HG02642 (cell line): ENCODE results near the gene MZB1.
"Not testable (repeated sequence)": the region's sequence is repeated elsewhere in the genome, so short reads cannot be mapped to it uniquely, and the experiment has no call there.

ENCODE experiments used
- ATAC-seq: cut with Tn5 transposase; IDR thresholded peaks from one replicate; pipeline ENCODE4 v1.9.1; 2021; ENCODE audit warnings: mild to moderate bottlenecking; ENCODE audit not compliant: unreplicated experiment, poor library complexity

Gene MZB1

GRCh38 chr5:139379626-139380449 lies 9.9 kb downstream of the MZB1 start:
- ATAC-seq, result no peak

DNA sequence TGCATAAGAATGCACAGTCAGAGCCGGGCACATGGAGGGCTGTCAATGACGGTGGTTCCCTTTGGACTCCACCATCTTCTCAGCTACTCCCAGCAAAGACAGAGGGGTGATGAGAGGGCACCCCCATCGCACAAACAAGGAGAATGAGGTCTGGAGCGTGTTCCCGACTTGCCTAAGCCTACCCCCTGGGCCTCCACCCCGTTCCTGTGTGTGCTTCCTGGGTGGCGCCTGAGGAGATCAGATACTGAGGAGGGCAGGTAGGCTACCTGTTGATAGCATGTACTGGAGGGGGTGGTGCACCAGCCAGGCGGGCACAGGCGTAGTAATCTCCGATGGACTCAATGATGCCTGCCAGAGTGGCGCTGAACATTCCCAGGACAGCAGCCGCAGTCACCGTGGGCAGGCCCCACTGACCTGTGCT lies 10.8 kb downstream of the MZB1 start:
- no peak for ATAC-seq

GRCh38 chr5:139378101-139378825 lies 11.4 kb downstream of the MZB1 start:
- ATAC-seq, result no peak

DNA sequence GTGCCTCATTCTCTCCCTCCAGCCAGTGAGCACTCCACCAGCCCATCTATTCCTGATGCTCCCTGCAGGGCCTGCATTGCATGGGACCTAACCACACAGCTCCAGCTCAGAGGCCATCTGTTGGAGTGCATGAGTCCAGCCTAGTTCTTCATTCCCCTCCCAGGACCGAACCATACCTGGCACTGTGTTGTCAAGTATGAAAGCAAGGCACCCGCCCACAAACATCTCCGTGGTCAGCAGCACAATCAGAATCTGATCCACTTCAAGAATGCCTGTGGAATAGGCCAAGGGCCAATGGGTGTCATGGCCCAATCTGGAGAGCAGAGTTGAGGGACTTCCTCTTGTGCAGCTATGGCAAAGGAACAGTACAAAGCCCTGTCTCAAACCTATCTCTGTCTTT lies 12.5 kb downstream of the MZB1 start:
- no peak for ATAC-seq

DNA sequence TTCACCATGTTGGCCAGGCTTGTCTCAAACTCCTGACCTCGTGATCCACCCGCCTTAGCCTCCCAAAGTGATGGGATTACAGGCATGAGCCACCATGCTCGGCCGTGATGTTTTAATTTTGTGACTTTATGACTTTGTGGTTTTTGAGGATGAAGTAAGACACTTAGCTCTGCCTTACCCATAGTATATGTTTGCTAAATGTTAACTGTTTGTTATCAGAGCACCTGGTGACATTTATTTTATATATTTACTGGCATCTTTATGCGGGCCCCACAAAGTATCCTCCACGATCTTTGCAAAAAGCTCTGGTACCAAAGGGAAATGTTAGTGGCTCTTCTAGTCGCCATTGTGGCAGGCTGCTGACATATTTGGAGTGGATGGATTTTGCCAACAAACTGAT lies 13.3 kb downstream of the MZB1 start:
- no peak for ATAC-seq

DNA sequence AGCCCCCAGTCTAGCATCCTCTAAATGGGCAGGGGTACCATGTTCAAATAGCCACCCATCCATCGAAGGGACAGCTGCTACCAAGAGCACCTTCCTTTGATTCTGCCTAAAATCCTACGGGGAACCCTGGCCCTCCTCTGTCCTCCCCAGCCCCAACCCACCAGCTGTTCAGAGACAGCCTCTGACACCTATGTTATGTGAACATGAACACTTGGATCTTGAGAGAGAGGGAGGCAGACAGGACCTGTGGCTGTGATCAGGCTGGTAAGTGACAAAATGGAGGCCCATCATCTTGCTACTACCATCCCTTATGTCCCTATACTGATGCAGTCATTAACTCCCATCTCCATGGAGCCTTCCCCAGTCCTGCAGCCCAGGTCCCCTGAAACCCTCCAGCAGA lies 14.8 kb downstream of the MZB1 start:
- ATAC-seq, result no peak

DNA sequence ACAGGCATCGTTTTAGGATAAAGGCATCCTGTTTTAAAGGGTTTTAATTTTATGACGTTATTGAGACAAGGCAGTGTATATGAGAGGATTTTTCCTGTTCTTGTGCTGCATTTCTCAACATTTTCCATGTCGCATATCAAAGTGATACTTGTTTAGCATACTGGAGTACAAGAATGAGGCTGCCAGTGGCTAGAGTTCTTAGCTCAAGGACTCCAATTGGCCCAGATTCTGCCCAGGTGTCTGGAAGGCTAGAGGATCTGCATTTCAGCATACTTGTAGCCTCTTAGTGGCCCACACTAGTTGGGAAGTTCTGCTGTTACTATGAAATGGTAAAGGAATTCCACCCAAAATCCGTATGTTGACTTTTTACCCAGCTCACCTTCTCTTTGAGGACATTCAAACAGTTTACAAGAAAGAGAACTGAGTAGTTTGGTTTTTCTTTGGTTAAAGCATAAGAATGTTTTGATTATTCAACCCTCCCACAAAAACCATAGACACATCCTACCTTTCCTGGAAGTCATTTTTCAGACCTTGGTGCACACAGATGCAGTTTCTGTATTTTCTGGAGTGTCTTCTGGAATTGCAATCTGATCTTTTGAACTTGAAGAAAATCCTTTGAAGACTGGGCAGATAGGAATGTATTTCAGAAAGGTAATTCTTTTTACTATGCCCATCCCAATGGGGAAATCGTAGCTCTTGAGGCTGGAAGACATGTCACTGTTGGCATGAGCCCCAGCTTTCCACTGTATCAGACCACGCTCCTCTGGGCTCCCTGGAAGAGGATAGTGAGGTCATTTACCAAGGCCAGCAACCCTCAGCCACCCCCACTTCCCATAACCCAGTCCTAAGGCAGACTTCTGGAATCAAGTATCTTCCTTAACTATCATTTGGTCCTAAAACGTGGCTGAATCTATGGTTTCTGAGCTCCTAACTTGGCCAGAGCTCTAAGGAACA lies 18.0 kb downstream of the MZB1 start:
- ATAC-seq, result no peak

GRCh38 chr5:139369181-139369580 lies 20.5 kb downstream of the MZB1 start:
- ATAC-seq, result no peak

DNA sequence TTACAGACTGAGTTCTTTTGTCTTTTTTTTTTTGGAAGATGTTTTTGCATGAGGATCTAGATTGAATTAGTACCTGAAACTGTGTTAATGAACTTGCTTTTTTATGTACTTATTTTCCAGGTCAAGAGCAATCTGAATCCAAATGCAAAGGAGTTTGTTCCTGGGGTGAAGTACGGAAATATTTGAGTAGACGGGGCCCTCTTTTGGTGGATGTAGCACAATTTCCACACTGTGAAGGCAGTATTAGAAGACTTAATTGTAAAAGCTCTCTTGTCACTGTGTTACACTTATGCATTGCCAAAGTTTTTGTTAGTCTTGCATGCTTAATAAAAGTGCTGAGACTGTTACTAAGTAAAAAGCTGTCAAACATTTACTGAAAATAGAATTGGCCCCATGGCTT lies 21.1 kb downstream of the MZB1 start:
- no peak for ATAC-seq

- ATAC-seq, result no peak
These were observed 25.2 kb downstream of the MZB1 start for GRCh38 chr5:139364466-139364865.

- ATAC-seq, result no peak
These were observed 25.8 kb downstream of the MZB1 start for GRCh38 chr5:139363937-139364336.

DNA sequence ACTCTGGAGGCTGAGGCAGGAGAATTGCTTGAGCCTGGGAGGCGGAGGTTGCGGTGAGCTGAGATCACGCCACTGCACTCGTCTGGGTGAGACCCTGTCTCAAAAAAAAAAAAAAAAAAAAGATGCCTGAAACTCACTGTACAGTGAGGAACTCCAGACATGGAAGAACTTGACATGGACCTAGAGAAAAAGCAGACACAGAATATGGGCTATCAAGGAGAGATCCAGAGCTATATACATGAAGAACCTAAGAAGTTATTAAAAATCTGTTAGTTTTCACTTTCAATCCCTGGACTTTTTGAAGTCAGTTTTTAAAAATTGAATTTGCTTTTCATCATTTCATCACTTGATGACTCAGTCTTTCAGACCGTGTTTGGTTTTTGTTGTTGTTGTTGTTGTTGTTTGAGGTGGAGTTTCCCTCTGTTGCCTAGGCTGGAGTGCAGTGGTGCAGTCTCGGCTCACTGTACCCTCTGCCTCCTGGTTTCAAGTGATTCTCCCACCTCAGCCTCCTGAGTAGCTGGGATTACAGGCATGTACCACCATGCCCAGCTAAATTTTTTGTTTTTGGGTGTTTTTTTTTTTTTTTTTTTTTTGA lies 27.8 kb downstream of the MZB1 start:
- ATAC-seq, result no peak

- no peak for ATAC-seq
These were observed 29.3 kb downstream of the MZB1 start for GRCh38 chr5:139360384-139360783.

- ATAC-seq, result no peak
These were observed 31.6 kb downstream of the MZB1 start for GRCh38 chr5:139358064-139358463.

GRCh38 chr5:139355900-139356299 lies 33.8 kb downstream of the MZB1 start:
- ATAC-seq, result not testable (repeated sequence)

DNA sequence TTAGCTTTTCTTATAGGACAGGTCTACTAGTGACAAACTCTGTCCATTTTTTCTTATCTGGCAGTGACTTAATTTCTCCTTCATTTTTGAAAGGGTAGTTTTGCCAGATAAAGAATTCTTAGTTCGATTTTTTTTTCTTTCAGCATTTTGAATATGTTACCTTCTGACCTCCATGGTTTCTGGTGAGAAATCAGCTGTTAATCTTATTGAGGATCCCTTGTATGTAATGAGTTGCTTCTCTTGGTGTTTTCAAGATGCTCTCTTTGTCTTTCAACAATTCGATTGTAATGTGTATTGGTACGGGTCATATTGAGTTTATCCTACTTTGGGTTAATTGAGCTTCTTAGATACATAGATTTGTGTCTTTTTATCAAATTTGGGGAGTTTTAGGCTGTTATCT lies 35.5 kb downstream of the MZB1 start:
- ATAC-seq, result no peak

DNA sequence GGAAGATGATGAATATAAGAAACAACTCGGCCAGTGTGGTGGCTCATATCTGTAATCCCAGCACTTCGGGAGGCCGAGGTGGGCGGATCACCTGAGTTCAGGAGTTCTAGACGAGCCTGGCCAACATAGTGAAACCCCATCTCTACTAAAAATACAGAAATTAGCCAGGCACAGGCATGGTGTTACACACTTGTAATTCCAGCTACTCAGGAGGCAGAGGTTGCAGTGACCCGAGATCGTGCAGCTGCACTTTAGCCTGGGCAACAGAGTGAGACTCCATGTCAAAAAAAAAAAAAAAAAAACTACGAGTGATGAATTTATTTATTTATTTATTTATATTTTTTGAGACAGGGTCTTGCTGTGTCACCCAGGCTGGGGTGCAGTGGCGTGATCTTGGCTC lies 41.9 kb downstream of the MZB1 start:
- not testable (repeated sequence) for ATAC-seq

GRCh38 chr5:139345442-139345841 lies 44.3 kb downstream of the MZB1 start:
- not testable (repeated sequence) for ATAC-seq

GRCh38 chr5:139344177-139344576 lies 45.5 kb downstream of the MZB1 start:
- ATAC-seq, result no peak

- ATAC-seq, result no peak
These were observed 46.2 kb downstream of the MZB1 start for GRCh38 chr5:139343476-139343875.
